ENCODE data around the gene PCSK5.

DNA sequence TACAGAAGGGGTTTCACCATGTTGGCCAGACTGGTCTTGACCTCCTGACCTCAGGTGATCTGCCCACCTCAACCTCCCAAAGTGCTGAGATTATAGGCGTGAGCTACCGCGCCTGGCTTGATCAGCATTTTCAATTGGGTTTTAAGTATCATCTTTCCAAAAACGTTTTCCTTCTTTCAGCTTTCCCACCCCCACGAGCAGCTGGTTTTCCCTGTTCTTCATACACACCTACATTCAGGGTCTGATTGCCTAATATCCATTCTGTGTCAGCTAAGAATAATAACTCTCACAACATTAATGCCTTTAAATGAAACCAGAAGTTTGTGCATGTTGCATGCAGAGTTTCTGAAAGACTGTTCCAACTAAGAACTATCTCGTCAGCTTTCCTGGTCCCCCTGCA lies 465.4 kb downstream of the PCSK5 start:
- no peak for TF ChIP-seq EP300 (IDR thresholded peaks at IDR 0.05)
- TF ChIP-seq, protein P1, sequence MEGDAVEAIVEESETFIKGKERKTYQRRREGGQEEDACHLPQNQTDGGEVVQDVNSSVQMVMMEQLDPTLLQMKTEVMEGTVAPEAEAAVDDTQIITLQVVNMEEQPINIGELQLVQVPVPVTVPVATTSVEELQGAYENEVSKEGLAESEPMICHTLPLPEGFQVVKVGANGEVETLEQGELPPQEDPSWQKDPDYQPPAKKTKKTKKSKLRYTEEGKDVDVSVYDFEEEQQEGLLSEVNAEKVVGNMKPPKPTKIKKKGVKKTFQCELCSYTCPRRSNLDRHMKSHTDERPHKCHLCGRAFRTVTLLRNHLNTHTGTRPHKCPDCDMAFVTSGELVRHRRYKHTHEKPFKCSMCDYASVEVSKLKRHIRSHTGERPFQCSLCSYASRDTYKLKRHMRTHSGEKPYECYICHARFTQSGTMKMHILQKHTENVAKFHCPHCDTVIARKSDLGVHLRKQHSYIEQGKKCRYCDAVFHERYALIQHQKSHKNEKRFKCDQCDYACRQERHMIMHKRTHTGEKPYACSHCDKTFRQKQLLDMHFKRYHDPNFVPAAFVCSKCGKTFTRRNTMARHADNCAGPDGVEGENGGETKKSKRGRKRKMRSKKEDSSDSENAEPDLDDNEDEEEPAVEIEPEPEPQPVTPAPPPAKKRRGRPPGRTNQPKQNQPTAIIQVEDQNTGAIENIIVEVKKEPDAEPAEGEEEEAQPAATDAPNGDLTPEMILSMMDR (IDR thresholded peaks at IDR 0.05), result no peak
- TF ChIP-seq POLR2A (IDR thresholded peaks at IDR 0.05), result no peak

Data from stomach (tissue), 4 donors.